ENCODE data around the gene CKM. TPM values are rescaled to one million over a fixed set of nuclear protein-coding genes. Genes with fewer than 3 reads are reported as not detected.
"Not testable (repeated sequence)": the region's sequence is repeated elsewhere in the genome, so short reads cannot be mapped to it uniquely, and the experiment has no call there.

Gene CKM
- total RNA-seq, 4 donors from 2014 or later = 0.66 to 1.4 (median 1.1) TPM; not detected in 1

DNA sequence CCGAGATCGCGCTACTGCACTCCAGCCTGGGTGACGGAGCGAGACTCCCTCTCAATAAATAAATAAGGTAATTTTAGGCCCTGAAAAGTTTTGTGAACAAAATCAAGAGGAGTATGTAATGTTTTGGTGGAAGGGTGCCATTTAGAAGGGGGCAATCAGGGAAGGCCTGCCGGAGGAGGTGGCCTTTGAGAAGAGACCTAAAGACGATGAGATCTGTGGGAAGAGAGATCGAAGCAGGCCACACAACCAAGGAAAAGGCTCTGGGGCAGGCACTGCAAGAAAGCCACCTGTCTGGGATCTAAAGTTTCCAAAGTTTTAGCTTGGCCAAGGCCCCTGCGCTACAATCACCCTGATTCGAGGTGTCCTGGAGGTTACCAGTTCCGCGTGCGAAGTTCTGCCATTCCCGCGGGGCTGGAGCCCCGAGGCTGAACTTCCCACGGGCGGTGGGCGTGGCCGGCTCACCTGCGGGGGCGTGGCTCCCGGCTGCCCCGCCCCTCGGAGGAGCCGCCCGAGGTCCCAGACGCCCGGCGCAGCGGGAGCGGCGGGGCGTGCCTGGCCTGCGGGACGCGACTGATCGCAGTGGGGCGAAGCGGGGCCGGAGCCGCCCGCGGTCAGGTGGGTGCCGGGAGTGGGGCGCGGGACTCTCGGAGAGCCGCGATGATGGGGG, 17.7 kb upstream of the CKM start, which contains the start of gene KLC3:
TSS of gene KLC3 (plus strand) at position 519 of the 667 bp plus-strand sequence. CDS start 4,792 bp downstream, outside the sequence.
- H3K9me3 ChIP-seq = no peaks in the 10 kb centered on the region
- no peak within 1 kb of the TSS for H3K27ac ChIP-seq (replicated peaks in 1 of 4)
- TF ChIP-seq EP300 (IDR thresholded peaks at IDR 0.05) = no peak
- no peak for TF ChIP-seq POLR2A (IDR thresholded peaks at IDR 0.05; ENCODE audit: low read depth)
- TF ChIP-seq POLR2AphosphoS5 (IDR thresholded peaks at IDR 0.05) = no peak
- H3K27me3 ChIP-seq = peaks cover 5 to 58% (median 16%) of the 10 kb centered on the region in 4 donors
- no peak for DNase-seq (ENCODE audit: extremely low spot score)
- H3K4me3 ChIP-seq = peak within 1 kb of the TSS in 3 of 4 donors; percentile 14 to 48 (median 27)
- no peaks in the 10 kb centered on the region for H3K36me3 ChIP-seq
- peaks cover 4 to 21% (median 15%) of the 10 kb centered on the region in 4 donors for H3K4me1 ChIP-seq
- intact Hi-C loops (cut with DNase I) = no loop called here
- 58% methylated on average over 8 of the region's 50 CpGs for WGBS

DNA sequence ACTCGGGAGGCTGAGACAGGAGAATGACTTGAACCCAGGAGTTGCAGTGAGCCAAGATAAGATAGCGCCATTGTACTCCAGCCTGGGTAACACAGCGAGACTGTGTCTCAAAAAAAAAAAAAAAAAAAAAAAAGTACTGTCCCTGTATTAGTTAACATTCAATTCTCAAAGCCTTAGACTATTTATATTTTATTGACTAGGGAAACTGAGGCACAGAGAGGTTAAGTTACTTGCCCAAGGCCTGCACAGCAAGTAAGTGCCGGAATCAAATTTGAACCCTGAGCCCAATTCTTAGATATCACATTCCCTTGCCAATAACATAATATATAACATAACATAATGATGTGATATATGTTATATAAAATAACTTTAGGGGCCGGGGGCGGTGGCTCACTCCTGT, 17.0 kb upstream of the CKM start:
- WGBS = 81% methylated on average over 6 of the region's 6 CpGs
- H3K36me3 ChIP-seq = no peaks in the 10 kb centered on the region
- no peak for DNase-seq (ENCODE audit: extremely low spot score)
- no peak overlapping the region for H3K27ac ChIP-seq (replicated peaks in 1 of 4)
- TF ChIP-seq, protein P1, sequence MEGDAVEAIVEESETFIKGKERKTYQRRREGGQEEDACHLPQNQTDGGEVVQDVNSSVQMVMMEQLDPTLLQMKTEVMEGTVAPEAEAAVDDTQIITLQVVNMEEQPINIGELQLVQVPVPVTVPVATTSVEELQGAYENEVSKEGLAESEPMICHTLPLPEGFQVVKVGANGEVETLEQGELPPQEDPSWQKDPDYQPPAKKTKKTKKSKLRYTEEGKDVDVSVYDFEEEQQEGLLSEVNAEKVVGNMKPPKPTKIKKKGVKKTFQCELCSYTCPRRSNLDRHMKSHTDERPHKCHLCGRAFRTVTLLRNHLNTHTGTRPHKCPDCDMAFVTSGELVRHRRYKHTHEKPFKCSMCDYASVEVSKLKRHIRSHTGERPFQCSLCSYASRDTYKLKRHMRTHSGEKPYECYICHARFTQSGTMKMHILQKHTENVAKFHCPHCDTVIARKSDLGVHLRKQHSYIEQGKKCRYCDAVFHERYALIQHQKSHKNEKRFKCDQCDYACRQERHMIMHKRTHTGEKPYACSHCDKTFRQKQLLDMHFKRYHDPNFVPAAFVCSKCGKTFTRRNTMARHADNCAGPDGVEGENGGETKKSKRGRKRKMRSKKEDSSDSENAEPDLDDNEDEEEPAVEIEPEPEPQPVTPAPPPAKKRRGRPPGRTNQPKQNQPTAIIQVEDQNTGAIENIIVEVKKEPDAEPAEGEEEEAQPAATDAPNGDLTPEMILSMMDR (IDR thresholded peaks at IDR 0.05) = no peak
- no peak for TF ChIP-seq POLR2A (IDR thresholded peaks at IDR 0.05; ENCODE audit: low read depth)
- no peak for TF ChIP-seq POLR2AphosphoS5 (IDR thresholded peaks at IDR 0.05)
- TF ChIP-seq EP300 (IDR thresholded peaks at IDR 0.05) = no peak
- H3K9me3 ChIP-seq = no peaks in the 10 kb centered on the region
- no peak overlapping the region for H3K4me3 ChIP-seq
- peaks cover 4 to 21% (median 15%) of the 10 kb centered on the region in 4 donors for H3K4me1 ChIP-seq
- intact Hi-C loops (cut with DNase I) = loop anchor here (5.0 kb wide), 2 partner anchors 87 to 437 kb away; partner anchors contain the start of gene MARK4
- peaks cover 5 to 50% (median 16%) of the 10 kb centered on the region in 4 donors for H3K27me3 ChIP-seq

DNA sequence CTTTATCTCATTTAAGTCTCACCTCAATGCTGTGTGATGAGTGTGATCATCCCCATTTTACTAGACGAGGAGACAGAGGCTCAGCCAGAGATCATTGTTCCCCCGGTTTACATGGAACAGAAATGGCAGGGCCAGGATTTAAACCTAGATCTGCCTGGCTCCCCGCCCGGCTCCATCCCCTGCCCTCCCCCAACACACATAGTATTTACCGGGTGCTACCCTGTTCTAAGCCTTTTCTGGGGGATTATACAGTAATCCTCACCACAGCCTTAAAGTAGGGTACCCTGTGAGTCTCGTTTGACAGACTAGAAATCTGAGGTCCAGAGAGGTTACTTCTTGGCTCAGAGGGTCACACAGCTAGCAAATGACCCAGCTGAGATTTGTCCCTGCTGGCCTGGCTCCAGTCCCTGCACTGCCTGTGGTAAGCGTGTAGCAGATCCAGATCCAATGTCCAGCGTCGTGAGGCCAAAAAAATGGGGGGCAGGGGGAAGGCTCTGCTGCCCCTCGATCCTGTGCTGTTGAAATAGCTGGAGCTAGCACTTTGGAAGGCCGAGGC, 14.1 kb upstream of the CKM start:
- H3K4me3 ChIP-seq = no peak overlapping the region
- TF ChIP-seq EP300 (IDR thresholded peaks at IDR 0.05) (no peak), POLR2AphosphoS5 (IDR thresholded peaks at IDR 0.05) (no peak), POLR2A (IDR thresholded peaks at IDR 0.05; ENCODE audit: low read depth) (no peak)
- TF ChIP-seq, protein P1 (IDR thresholded peaks at IDR 0.05) = no peak
- 64% methylated on average over 11 of the region's 11 CpGs for WGBS

DNA sequence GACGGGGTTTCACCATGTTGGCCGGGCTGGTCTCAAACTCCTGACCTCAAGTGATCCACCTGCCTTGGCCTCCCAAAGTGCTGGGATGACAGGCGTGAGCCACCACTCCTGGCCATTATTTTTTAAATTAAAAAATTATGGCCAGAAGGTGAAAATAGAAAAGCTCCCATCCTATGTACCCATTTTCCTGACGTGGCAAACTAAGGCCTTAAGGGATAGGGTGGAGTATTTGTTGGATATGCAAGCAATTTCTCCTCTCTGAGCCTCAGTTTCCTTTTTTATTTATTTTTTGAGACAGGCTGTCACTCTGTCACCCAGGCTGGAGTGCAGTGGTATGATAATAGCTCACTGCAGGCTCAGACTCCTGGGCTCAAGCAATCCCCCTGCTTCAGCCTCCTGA, 12.2 kb upstream of the CKM start:
- not testable (repeated sequence) for H3K4me1 ChIP-seq; DNase-seq (ENCODE audit: extremely low spot score); H3K9me3 ChIP-seq; H3K27ac ChIP-seq (replicated peaks in 1 of 4); H3K4me3 ChIP-seq; H3K36me3 ChIP-seq
- intact Hi-C loops (cut with DNase I) = loop anchor here (5.0 kb wide), 2 partner anchors 83 to 433 kb away; partner anchors contain the start of gene MARK4
- WGBS = 91% methylated on average over 4 of the region's 4 CpGs
- H3K27me3 ChIP-seq = peaks cover 0 to 18% (median 5%) of the 10 kb centered on the region in 4 donors

More for the DNA sequence above, 14.1 kb upstream of the CKM start:
- Histone ChIP-seq H3K9me3 (no peaks in the 10 kb centered on the region), H3K4me1 (peaks cover 4 to 21% (median 15%) of the 10 kb centered on the region in 4 donors), H3K36me3 (no peaks in the 10 kb centered on the region), H3K27me3 (peaks cover 5 to 37% (median 16%) of the 10 kb centered on the region in 4 donors), H3K27ac (replicated peaks in 1 of 4) (no peak overlapping the region)
- intact Hi-C loops (cut with DNase I) = loop anchor here (5.0 kb wide), 2 partner anchors 84 to 434 kb away; partner anchors contain the start of gene MARK4
- no peak for DNase-seq (ENCODE audit: extremely low spot score)

DNA sequence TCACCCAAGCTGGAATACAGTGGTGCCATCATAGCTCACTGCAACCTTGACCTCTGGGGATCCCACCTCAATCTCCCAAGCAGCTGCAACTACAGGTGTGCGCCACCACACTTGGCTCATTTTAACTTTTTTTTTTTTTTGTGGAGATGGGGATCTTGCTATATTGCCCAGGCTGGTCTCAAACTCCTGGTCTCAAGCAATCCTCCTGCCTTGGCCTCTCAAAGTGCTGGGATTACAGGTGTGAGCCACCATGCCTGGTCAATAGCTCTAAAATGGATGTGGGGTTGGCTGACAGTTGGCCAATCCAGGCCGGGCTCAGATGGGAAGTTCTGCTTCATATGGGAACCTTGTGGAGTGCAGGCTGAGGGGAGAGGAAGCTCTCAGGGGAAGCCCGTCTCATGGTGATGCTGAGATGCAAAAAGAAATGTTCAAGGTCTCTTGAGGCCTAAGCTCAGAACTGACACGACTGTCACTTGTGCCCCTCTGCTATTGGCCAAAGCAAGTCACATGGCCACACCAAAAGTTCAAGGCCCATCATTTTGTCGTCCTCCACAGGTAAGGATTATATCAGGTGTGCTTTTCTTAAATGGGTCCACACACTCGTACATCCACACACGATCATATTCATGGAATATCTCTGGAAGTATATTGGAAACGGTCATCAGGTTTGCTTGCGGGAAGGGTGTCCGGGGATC, 11.1 kb upstream of the CKM start:
- no peak overlapping the region for H3K27ac ChIP-seq (replicated peaks in 1 of 4)
- no peak for DNase-seq (ENCODE audit: extremely low spot score)
- 84% methylated on average over 10 of the region's 10 CpGs for WGBS
- intact Hi-C loops (cut with DNase I) = no loop called here
- H3K9me3 ChIP-seq = no peaks in the 10 kb centered on the region
- H3K4me3 ChIP-seq = no peak overlapping the region
- peaks cover 0 to 5% (median 4%) of the 10 kb centered on the region in 4 donors for H3K4me1 ChIP-seq
- no peak for TF ChIP-seq POLR2AphosphoS5 (IDR thresholded peaks at IDR 0.05)
- no peak for TF ChIP-seq EP300 (IDR thresholded peaks at IDR 0.05)
- TF ChIP-seq, protein P1 (IDR thresholded peaks at IDR 0.05) = no peak
- TF ChIP-seq POLR2A (IDR thresholded peaks at IDR 0.05; ENCODE audit: low read depth) = no peak
- no peaks in the 10 kb centered on the region for H3K36me3 ChIP-seq
- H3K27me3 ChIP-seq = peaks cover 0 to 7% (median 0%) of the 10 kb centered on the region in 4 donors
